Measurements from ENCODE around the gene SOX21.

Gene SOX21

DNA sequence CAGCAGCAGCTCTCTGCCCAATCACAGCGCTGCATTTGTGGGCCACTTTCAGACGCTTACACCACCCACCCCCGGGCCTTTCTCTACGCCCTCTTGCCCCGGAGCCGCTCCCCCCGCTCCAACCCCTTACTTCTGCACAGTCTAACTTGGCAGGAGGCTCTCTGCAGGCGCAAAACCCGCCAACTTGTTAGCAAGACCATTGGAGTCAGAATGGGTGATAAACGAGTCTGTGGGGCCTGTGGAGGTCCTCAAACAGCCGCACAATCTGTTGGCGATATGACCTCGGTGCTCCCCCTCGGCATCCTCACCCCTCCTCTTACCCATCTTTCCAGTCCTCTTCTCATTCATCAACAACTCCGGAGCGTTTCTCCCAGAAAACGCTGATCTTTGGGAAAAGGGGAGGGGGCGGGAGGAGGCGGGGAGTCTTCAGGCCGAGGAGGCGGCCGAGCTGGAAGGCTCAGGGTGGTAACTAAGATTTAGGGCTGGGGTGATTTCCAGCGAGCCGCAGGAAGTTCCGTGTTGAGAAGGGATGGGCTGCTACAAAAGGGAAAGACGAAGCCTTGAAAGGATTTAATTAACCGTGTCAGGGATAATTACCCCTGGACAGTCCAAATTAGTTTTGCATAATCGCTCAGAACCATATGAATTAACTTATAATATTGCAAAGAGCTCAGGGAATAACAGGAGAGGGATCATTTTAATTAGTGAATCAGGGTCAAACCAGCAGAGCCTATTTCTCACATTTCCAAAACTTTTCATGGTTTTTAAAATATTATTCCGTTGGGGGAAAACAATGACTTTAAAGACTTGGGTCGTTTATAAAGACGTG is 4.1 kb downstream of the SOX21 start:
- DNase-seq, result no peak

DNA sequence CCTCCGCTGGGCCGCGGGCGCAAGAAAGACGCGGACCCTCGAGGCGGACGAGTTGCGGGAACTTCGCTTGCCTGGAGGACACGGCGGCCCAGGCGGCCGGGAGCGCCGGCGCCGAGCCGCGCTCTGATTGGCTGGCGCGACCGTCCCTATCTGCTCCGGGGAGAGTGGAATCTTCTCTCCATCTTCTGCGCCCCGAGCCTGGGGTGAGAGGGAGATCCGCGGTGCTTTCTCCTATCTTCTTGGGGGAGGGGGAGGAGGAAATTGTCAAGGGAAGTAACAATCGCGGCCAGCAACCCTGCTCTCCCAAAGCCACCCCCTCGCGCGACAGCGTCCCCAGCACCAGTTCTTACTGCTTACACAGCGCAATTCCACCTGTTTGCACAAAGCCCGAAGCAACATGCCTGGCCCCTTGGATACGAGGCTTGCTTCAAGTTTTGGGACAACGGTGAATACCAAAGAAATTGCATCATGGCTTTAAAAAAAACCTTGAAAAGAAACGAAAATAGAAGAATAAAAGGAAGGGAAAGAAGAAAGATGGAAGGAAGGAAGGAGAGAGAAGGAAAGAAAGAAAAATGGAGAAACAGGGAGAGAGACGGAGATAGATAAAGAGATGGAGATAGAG is 4.8 kb downstream of the SOX21 start:
- no peak for DNase-seq

DNA sequence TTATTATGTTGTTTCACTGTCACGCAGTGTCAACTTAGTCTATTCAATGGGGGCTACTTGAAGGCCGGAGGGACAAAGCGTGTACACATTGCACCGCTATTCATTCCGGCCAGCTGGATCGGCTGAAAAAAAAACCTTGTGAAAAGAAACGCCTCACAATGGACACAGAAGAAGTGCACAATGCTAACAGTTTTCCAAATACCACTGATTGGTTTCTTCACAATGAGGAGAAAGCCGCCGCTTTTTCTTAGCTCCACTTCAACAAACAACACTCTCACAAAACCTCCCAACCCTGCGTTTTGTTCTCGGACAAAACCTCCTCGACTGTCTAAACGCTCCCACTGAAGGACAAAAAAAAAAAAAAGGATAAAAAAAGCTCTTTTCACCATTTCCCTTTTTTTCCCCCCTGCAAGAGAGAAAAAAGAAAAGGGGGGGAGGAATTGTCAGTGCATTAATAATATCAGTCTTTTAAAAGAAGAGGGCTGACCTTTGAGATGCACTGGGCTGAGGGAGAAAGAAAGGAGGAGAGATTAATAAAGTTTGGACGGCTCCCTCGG is 5.4 kb downstream of the SOX21 start:
- DNase-seq, result no peak

DNA sequence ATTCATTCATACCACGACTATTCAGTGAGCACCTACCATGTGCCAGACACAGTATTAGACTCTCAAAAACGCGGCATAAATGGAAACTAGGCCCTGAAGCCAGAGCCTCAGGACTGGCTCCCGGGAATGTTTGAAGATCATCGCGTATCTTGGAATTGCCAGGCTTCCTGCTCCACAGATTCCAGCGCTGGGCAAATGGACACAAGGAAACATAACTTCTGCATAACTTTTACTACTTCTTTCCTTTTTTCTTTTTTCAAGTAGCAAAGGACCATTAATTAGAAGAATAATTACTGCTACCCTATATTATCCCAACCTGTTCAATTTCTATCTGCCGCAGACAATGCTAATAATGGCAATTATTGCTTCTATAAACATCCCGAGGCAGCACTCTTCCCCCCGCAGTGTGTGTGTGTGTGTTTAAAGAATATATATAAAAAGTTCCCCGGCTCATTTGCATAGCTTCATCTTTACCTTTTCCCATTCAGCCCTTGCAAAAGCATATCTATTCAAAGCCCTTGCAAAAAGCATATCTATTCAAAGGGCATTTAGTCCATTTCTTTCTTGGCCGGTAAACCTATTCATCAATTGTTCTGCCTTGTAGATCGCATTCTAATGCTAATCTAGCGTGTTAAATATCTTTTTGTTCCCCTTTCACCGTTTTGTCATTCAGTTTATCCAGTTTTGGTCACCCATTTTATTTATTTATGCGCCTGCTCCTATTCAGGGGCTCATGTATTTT is 6.1 kb downstream of the SOX21 start:
- no peak for DNase-seq

DNA sequence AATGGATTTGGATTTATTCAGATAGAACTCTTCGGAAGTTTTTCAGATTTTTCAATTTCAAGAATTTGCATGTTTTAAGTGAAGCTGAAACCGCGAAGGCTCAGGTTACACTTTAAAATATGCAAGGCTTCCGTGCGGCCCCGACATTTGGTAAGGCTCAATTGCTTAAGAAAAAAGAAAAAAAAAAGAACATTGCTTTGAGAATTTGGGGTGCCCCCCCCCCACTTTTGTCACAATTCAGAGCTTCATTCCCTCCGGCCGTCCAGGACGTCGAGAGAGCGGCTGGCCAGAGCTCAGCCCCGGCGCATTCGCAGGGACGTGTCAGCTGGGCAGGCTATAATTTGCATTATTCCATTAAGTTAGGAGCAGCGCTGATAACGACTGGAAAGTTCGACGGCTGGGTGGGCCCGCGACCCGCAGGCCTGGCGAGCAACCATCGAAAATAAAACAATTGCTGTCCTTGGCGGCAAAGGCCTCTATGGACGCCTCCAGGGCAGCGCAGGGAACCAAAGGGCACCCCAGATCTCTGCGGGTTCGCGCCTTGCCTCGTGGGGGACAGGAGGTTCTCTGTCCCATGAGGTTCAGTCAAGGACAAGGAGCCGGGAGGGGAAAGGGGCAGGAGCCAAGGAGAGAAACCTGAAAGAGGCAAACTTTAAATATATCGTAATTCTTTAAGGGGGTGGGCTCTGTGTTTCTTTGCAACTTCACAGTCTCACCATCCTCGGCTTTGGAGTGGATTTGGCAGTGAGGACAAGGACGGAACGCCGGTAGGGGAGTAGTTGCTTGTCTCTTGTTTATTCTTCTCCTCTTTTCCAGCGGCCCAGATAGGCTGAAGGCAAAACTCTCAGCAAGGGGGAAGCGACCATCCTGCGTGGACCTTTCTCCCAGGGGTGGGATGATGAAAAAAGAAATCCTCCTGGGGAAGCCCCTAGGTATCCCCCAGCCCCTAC is 7.0 kb downstream of the SOX21 start:
- DNase-seq, result no peak

DNA sequence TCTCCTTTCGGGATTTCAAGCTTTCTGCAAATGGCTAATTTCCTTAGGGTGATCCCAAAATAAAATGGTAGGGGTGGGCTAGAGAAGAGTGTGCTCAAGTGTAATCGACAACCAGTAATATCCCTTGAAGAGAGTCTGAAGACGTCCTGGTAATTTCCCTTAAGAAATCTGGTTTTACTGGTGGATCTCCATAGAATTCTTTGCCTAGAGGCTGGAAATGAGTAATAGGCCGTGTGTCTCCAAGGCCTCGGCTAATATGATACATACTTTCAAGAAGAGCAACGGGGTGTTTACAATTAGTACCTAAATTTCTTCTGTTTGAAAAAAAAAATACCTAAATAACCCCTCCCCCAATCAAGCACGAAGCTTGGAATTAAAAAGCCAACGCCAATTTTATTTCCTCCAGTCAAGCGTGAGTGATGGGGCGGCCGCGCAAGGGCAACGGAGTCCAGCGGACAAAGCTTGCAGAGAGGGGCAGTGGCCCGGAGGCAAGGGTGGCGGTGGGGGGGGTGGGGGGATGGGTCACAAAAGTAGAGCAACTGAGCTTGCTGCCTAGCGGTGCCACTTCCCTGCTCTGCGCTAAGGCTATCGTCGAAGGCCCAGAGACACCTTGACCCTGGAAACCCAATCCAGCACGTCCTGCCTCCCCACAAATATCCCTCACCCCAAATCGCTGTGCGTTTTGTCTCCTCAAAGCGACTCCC is 7.8 kb downstream of the SOX21 start:
- no peak for DNase-seq

DNA sequence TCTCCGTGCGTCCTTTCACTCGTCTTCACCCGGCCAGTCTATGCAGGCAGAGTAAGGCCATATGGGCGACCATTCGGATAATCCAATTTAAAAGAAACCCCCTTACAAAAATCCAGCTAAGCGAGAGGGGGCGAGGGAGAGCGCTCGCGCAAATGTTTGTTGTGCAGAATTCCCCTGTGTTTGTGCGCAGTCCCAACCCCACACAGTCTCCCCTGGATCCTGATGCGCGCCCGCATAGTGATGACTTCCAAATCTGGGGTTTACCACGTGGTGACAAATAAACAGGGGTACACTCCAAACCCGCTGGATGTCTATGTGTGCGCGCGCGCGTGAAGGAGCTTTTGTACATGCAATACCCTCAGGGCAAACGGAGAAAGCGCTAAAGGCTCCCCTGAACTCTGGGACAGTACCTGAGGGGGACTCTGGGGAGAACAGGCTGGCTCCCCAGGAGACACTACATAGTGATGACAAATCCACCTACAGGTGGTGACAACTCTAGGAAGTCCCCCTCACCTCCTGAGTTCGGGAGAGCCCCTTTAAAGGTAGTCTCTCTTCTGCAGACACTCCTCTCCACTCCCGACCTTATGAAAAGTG is 8.5 kb downstream of the SOX21 start:
- DNase-seq, result no peak

DNA sequence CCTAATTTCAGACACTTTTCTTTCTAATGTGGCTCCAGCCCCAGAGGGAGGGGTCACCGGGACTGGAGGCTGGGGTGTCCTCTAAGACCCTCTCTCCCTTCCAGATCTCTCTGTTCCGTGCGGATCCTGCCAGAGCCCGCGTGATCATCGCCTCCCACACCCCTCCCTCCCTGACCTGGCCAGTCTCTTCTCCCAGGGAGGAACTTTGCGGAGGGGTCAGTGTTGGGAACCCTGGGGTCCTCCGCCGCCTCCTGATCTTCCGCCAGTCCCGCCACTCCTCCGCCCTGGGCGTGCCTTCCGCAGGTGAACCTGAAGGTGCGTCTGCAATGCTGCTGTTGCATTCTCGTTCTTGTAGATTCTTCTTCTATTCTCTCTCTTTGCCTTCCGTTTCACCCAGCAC is 9.1 kb downstream of the SOX21 start:
- no peak for DNase-seq

DNA sequence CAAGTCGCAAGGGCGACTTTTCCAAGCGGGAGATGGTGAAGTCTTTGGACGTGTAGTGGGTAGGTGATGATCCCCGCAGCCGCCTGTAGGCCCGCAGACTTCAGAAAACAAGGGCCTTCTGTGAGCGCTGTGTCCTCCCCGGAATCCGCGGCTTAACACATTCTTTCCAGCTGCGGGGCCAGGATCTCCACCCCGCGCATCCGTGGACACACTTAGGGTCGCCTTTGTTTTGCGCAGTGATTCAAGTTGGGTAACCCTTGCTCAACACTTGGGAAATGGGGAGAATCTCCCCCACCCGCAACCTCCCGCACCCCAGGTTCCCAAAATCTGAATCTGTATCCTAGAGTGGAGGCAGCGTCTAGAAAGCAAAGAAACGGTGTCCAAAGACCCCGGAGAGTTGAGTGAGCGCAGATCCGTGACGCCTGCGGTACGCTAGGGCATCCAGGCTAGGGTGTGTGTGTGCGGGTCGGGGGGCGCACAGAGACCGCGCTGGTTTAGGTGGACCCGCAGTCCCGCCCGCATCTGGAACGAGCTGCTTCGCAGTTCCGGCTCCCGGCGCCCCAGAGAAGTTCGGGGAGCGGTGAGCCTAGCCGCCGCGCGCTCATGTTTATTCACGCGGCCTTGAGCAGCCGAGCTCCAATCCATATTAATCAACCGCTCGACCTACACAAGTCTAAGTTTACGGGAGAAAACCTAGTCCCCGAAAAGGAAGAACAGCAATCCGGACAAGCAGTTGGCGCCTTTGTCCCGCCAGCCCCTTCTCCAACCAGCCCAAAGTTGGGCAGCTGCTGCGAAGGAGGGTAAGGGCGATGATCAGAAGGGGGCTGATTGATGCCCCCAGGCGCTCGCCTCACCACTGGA is 9.9 kb downstream of the SOX21 start:
- DNase-seq, result no peak

DNA sequence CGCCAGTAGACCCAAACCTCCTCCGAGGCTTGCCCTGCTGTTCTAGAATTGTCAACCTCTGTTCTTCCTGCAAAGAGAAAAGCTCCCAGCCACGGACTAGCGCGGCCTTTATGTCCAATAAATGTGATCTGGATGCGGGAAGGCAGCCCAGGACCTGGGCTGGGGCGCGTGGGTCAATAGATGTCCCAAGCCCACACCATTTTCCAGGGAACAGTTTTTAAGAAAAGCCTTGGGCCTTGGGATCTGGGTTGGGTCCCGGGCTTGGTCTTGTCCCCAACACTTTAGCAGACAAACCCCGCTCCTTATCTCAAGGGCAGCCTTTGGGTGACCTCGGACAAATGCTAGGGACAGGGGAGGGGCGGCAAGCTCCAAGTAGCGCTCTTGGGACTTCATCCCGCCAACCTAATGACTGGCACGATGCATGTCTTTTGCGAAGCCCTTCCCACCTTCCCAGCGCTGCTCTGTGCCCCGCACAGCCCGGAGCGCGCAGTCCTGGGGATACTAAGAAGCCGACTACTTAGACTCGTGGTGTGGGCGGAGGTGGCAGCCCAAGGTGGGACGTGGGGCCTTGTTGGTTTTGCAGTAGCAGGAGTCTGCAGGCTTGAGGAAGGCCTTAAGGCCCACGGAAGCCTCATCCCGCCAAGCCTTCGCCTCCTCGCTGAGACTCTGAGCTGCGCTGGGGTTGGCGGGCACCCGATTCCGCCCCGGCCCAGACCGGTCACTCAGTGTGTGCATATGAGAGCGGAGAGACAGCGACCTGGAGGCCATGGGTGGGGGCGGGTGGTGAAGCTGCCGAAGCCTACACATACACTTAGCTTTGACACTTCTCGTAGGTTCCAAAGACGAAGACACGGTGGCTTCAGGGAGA is 10.8 kb downstream of the SOX21 start:
- no peak for DNase-seq

DNA sequence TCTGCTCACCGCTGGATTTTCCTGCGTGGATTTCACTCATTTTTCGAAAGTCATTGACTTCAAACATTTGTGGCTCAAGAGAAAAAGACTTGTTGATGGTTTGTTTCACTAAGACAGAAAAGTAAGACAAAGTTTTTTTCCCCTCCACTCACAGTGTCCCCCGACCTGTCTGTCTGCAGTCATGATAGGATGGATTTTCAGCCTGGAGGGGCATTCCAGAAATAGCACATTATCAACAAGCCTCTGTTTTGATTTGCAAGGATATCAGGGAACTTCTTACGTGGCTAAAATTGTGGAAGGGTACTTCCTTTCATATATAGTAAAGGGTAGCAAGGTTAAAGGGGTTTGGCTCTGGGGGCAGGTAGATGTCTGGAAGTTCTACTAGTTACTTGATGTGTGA is 11.8 kb downstream of the SOX21 start:
- DNase-seq, result no peak

DNA sequence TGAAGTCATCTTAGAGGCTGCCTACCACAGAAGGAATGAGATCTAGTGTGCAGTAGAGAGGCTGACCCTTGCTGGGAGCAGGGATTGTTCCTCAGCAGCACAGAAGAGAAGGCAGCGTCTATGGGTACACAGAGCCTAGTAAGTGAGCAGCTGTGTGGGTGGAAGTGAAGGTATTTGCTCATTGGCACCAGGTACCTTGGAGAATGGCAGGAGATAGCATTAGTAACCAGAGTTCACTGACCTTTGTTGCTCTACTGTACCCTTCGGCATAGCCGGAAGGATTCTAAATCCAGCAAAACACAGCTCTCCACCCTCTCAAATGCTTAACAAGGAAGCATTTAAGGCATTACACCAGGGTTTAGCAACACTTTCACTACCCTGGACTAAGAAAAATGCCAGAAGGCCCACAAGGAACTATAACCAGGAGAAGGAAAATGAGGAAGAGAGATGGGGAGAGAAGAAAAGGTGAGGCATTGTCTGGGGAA is 12.3 kb downstream of the SOX21 start:
- DNase-seq, result no peak

DNA sequence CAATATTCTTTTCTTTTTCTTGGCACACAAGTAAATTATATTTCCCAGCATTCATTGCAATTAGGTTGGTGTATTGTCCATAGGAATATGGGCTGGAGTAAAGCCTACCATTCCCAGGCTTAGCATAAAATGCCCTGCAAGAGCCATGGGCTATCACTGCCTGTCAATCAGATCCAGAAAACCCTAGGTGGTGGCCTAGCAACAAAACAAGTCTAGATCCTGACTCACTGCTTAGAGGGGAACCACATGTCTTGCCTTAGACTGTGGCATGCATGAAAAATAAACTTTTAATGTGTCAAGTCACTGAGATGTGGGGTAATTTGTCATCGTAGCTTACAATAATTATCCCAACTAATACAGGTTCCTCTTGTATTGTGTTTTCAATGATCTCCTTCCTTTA is 16.2 kb downstream of the SOX21 start:
- DNase-seq, result no peak

DNA sequence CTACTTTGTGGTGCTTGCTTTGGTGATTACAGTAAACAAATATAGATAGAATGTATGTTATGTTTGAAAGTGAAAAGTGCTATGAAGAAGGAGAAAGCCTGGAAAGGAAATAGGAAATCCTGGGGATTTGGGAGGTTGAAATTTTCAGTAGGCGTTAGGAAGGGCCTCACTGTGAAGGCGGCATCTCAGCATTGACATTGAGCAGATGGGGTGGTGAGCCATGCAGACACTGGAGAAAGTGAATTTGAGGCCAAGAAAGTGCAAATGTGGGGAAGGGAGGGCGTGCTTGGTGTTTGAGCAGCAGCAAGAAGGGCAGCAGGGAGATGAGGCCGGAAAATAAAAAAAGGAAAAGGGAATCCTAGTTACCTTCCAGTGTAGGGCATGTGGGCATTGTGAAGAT is 20.3 kb downstream of the SOX21 start:
- no peak for DNase-seq

DNA sequence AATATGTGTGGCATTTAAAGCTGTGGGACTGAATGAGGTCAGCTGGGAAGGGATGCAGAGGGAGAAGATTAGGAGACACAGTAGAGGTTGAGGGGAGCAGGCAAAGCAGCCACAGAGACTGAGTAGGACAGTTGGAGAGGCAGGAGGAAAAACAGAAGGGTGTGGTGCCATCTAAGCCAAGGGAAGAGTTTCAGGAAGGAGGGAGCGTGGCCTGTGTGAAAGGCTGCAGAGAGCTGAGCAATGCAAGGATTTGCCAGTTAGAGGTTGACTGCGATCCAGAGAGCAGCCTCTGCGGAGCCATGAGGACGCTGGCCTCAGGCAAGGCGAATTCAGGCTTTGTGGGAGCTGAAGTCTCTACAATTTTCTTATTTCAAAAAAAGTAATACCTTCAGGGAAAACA is 28.9 kb downstream of the SOX21 start:
- DNase-seq, result no peak

DNA sequence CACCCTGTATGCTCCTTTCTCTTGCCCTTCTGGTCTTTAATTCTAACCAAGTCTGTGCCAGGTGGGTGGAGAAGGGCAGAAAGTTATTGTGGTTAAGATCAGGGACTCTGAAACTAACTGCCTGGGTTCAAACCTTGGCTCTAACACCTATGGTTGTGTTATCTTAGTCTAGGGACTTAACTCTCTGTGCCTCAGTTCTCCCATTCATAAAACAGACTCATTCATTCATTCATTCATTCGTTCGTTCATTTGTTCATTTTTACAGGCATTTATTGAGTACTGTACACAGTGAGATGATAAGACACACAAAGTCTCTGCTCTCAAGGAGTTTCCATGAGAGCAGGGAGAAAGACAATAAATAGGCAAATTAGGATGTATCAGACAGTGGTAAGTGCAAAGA is 30.1 kb downstream of the SOX21 start:
- DNase-seq, result no peak

DNA sequence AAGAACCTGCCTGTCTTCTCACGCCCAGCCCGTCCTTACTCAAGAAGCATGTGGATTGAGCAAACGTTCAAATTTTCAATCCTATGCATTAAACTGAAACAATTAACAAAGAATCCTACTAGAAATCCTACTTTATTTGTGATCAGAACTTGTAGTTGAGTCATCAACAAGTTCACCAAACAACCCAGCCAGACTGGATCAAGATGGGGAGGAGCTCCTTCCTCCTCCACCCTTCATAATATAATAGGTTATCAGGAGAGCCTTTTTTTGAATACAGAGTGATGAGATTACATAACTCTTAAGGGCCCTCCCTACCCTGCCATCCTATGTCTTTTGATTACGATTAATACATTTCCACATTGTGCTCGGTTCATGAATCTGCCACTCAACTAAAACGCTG is 32.7 kb downstream of the SOX21 start:
- no peak for DNase-seq

DNA sequence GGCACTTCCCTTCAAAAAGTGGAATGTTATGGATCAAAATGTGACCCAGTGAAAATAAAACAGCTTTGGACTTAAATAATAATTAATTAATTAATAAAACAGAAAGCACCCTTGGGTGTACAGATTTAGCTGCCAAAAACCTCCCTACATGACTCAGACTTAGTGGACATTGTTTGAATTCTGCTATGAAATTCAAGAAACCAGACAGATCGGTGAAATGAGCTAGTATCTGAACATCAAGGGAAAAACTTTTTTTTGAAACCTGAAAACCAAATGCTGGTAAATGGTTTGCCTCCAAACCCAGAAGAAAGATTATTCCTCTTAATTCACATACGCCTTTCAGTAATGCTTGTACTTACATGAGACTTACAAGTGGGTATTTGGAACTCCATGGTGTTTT is 33.5 kb downstream of the SOX21 start:
- no peak for DNase-seq

DNA sequence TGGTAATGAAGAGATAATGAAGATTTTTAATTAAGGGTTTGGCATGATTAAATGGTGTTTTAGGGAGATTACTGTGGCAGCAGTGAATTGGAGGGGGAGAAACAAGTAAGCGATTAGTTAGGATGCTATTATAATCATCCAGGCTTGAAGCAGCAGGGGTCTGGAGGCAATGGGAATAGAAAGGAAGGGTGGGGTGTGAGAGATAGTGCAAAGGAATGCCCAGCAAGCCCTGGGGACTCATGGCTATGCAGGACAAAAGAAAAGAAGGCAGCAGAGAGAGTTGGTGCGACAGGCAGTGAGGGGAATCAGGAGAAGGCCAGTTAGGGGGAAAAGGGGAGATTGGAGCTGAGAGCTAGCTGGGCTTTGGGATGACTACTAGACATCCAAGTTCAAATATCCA is 34.5 kb downstream of the SOX21 start:
- DNase-seq, result no peak

Measured in suppressor macrophage treated with lipopolysaccharide for 4 hours (primary cell).